GM12872 (cell line): ENCODE results near the gene LRRFIP2.

Experiments
- CTCF ChIP-seq: IDR thresholded peaks from 3 replicates; pipeline ENCODE4 v1.5.1; 2011; ENCODE audit warnings: low read depth, mild to moderate bottlenecking, low read length, moderate library complexity; ENCODE audit not compliant: insufficient read depth

Gene LRRFIP2

GRCh38 chr3:37150621-37151020 is 23.8 kb downstream of the LRRFIP2 start:
- no peak for TF ChIP-seq CTCF

- no peak for TF ChIP-seq CTCF
Observed at GRCh38 chr3:37149257-37149656, 25.1 kb downstream of the LRRFIP2 start.

- TF ChIP-seq CTCF, result no peak
Observed at GRCh38 chr3:37148208-37148607, 26.2 kb downstream of the LRRFIP2 start.

GRCh38 chr3:37147666-37148065 is 26.7 kb downstream of the LRRFIP2 start:
- TF ChIP-seq CTCF, result no peak

GRCh38 chr3:37145611-37146010 is 28.8 kb downstream of the LRRFIP2 start:
- TF ChIP-seq CTCF, result no peak

- no peak for TF ChIP-seq CTCF
Observed at GRCh38 chr3:37144806-37145205, 29.6 kb downstream of the LRRFIP2 start.

GRCh38 chr3:37143821-37144220 is 30.6 kb downstream of the LRRFIP2 start:
- no peak for TF ChIP-seq CTCF

- TF ChIP-seq CTCF, result no peak
Observed at GRCh38 chr3:37141676-37142075, 32.7 kb downstream of the LRRFIP2 start.
